ENCODE results near the gene LUZP1. TPM values are rescaled to one million over a fixed set of nuclear protein-coding genes. Genes with fewer than 3 reads are reported as not detected.

Gene LUZP1
- total RNA-seq, 1 donor from 2014 or later = 82.2 TPM

DNA sequence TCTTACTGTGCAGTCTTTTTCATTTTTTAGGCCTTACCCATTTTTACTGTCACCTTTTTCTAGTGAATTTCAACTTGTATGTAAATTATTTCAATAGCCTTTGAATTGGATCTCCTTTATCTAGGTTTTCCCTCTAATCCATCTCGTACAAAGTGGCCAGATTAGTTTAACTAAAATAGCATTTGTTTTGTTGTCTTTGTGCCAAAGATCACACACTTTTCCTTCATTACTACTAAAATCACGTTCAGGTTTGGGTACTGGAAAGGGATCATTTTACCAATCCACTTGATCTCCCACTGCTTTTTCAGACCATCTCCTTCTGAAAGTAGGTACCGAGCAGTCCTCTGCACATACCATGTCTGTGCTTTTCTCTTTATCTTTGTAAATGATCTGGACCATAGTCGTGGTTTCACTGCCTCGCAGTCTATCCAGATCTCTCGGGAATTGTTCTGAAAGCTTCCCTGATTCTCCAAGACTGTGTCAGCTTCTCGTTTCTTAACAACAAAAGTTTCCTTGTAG is 129.3 kb downstream of the LUZP1 start:
- Histone ChIP-seq H3K27ac (ENCODE audit: low read depth, low read length) (no peak overlapping the region), H3K4me3 (ENCODE audit: insufficient read depth, low read depth, low read length) (no peak overlapping the region), H3K9ac (ENCODE audit: low read length) (no peak overlapping the region), H3K79me2 (ENCODE audit: insufficient read depth, low read length) (peaks cover 94% of the 10 kb centered on the region), H3K36me3 (ENCODE audit: insufficient read depth, low read length) (peaks cover 3% of the 10 kb centered on the region), H2AFZ (ENCODE audit: low read depth, low read length) (no peak overlapping the region), H3K4me1 (ENCODE audit: insufficient read depth, low read length) (peaks cover 7% of the 10 kb centered on the region), H4K20me1 (ENCODE audit: insufficient read depth, low read length) (peaks cover 86% of the 10 kb centered on the region), H3K27me3 (ENCODE audit: insufficient read depth, low read length) (no peaks in the 10 kb centered on the region), H3K4me2 (ENCODE audit: low read length) (no peak overlapping the region), H3K9me3 (ENCODE audit: insufficient read depth, low read depth, low read length) (no peaks in the 10 kb centered on the region)
- Mint-ChIP-seq H3K27ac (ENCODE audit: unreplicated experiment) (peak overlapping the region; percentile 16), H3K9me3 (ENCODE audit: unreplicated experiment) (no peaks in the 10 kb centered on the region), H3K4me1 (ENCODE audit: low read depth, unreplicated experiment) (peaks cover 26% of the 10 kb centered on the region), H3K36me3 (ENCODE audit: low read depth, unreplicated experiment) (peaks cover 1% of the 10 kb centered on the region), H3K4me3 (ENCODE audit: unreplicated experiment) (peak overlapping the region; percentile 0), H3K27me3 (ENCODE audit: low read depth, unreplicated experiment) (no peaks in the 10 kb centered on the region)
- FAIRE-seq (no peak), DNase-seq (ENCODE audit: low read depth) (no peak)
- no peak for TF ChIP-seq EZH2 (IDR thresholded peaks at IDR 0.05; ENCODE audit: insufficient read depth, low read length)
- TF ChIP-seq, protein P1, sequence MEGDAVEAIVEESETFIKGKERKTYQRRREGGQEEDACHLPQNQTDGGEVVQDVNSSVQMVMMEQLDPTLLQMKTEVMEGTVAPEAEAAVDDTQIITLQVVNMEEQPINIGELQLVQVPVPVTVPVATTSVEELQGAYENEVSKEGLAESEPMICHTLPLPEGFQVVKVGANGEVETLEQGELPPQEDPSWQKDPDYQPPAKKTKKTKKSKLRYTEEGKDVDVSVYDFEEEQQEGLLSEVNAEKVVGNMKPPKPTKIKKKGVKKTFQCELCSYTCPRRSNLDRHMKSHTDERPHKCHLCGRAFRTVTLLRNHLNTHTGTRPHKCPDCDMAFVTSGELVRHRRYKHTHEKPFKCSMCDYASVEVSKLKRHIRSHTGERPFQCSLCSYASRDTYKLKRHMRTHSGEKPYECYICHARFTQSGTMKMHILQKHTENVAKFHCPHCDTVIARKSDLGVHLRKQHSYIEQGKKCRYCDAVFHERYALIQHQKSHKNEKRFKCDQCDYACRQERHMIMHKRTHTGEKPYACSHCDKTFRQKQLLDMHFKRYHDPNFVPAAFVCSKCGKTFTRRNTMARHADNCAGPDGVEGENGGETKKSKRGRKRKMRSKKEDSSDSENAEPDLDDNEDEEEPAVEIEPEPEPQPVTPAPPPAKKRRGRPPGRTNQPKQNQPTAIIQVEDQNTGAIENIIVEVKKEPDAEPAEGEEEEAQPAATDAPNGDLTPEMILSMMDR (IDR thresholded peaks at IDR 0.05; ENCODE audit: insufficient read depth, low read depth, low read length) = no peak

DNA sequence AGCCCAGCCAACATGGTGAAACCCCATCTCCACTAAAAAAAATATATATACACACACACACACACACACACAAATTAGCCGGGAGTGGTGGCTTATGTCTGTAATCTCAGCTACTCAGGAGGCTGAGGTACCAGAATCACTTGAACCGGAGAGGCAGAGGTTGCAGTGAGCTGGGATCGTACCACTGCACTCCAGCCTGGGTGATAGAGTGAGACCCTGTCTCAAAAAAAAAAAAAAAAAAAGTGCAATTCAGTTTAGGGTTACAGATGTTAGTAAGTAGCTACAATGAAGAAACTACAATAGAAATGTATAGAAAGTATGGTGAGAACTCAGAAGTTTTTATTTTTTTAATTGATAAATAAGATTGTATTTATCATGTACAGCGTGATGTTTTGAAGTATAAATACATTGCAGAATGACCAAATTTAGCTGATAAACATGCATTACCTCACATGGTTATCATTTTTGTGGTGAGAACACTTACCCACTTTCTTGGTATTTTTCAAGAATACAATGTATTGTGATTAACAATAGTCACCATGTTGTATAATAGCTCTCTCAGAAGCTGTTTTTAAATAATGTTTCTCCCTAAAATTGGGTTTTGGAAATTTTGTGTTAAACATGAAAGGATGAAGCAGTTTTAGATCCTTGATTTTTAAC is 131.4 kb downstream of the LUZP1 start:
- Histone ChIP-seq H3K4me2 (ENCODE audit: low read length) (peak overlapping the region; percentile 31), H3K36me3 (ENCODE audit: insufficient read depth, low read length) (no peaks in the 10 kb centered on the region), H2AFZ (ENCODE audit: low read depth, low read length) (no peak overlapping the region), H4K20me1 (ENCODE audit: insufficient read depth, low read length) (peaks cover 87% of the 10 kb centered on the region), H3K27ac (ENCODE audit: low read depth, low read length) (peak overlapping the region; percentile 27), H3K9ac (ENCODE audit: low read length) (no peak overlapping the region), H3K79me2 (ENCODE audit: insufficient read depth, low read length) (peaks cover 98% of the 10 kb centered on the region), H3K4me3 (ENCODE audit: insufficient read depth, low read depth, low read length) (no peak overlapping the region), H3K4me1 (ENCODE audit: insufficient read depth, low read length) (peaks cover 7% of the 10 kb centered on the region), H3K9me3 (ENCODE audit: insufficient read depth, low read depth, low read length) (no peaks in the 10 kb centered on the region), H3K27me3 (ENCODE audit: insufficient read depth, low read length) (no peaks in the 10 kb centered on the region)
- Mint-ChIP-seq H3K36me3 (ENCODE audit: low read depth, unreplicated experiment) (peaks cover 7% of the 10 kb centered on the region), H3K4me1 (ENCODE audit: low read depth, unreplicated experiment) (peaks cover 31% of the 10 kb centered on the region), H3K4me3 (ENCODE audit: unreplicated experiment) (no peak overlapping the region), H3K27ac (ENCODE audit: unreplicated experiment) (no peak overlapping the region), H3K27me3 (ENCODE audit: low read depth, unreplicated experiment) (no peaks in the 10 kb centered on the region), H3K9me3 (ENCODE audit: unreplicated experiment) (no peaks in the 10 kb centered on the region)
- DNase-seq (ENCODE audit: low read depth) = peak; percentile 71
- no peak for FAIRE-seq
- TF ChIP-seq EZH2 (IDR thresholded peaks at IDR 0.05; ENCODE audit: insufficient read depth, low read length) = no peak
- TF ChIP-seq, protein P1 (IDR thresholded peaks at IDR 0.05; ENCODE audit: insufficient read depth, low read depth, low read length) = no peak
